Stimulated activated CD4-positive, alpha-beta T cell treated with anti-CD3 and anti-CD28 coated beads, Interleukin-4, amount 100 ng/mL, for 48 hours (primary cell): ENCODE measurements around the gene PSD4.

Source experiments
- DNase-seq, 2 donors: peaks; one replicate each; pipeline ENCODE4 v3.0.0-alpha.2; 2020; ENCODE audit warnings: low read depth in 2 of 2

PSD4 gene

DNA sequence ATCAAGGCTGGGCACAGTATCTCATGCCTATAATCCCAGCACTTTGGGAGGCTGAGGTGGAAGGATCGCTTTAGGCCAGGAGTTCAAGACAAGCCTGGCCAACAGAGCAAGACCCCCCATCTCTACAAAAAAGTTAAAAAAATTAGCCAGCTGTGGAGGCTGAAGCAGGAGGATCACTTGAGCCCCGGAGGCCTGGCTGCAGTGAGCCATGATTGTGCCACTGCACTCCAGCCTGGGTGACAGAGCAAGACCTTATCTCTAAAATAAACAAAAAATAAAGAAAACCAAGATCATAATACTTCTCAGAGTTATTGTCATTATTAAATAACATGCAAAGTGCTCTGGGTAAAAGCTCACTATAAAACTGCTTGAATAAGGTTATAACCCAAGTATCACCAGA, 31.5 kb upstream of the PSD4 start:
- no peak for DNase-seq

DNA sequence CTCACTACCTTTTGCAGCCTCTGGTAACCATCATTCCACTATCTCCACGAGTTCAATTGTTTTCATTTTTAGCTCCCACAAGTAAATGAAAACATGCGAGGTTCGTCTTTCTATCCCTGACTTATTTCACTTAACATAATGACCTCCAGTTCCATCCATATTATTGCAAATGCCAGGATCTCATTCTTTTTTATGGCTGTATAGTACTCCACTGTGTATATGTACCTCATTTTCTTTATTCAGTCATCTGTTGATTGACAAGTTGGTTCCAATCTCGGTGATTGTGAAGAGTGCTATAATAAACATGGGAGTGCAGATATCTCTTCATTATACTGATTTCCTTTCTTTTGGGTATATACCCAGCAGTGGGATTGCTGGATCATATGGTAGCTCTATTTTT, 29.5 kb upstream of the PSD4 start:
- no peak for DNase-seq

DNA sequence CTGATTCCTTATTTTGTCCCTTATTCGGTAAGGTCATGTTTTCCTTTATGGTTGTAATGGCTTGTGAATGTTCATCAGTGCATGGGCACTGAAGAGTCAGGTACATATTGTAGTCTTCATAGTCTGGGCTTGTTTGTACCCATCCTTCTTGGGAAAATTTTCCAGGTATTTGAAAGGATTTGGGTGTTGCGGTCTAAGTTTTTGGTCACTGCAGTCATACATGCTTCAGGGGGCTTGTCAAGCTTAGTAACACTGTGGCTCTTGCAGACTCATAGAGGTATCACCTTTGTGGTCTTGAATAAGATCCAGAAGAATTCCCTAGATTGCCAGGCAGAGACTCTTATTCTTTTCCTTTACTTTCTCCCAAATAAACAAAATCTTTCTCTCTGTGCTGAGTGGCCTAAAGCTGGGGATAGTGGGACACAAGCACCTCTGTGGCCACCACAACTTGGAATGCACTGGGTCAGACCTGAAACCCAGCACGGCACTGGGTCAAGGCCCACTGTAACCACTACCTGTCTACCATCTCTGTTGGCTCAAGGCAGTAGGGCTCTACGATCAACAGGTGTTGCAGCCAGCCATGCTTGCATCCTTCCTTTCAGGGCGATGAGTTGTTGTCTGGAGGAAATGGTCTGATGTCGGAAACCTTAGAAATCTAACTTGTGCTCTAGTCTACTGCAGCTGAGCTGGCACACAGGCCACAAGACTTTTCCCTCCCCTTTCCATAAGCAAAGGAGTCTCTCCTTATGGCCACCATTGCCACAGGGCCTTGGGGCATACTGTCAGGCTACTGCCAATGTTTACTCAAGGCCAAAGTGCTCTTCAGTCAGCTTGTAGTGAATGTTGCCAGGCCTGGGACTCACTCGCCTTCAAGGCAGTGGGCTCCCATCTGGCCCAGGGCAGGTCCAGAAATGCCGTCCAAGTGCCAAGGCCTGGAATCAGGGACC, 24.9 kb upstream of the PSD4 start:
- no peak for DNase-seq

DNA sequence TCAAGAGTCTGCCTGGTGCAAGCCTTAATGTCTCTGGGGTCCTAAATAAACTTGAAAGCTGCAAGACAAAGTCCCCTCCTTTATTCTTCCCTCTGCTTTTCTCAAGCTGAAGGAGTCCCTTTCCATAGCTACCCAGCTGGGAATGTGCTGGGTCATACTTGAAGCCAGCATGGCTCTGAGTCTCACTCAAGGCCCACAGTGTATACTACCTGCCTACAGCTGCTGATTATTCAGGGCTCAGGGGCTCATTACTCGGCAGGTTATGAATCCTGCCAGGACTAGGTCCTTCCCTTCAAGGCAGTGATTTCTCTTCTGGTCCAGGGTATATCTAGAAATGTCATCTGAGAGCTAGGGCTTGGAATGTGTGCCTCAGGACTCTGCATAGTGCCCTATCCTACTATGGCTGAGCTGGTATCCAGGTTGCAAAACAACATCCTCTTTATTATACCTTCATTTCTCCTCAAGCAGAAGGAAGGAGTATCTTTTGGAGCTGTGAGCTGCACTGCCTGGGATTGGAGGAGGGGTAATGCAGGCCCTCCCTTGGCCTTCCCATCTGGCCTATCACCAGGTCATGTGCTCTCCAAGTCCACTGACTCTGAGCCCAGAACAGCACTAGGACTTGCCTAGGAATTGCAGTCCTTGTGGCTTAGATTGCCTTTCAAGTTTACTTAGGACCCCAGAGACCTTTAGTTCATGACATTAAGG, 24.1 kb upstream of the PSD4 start:
- no peak for DNase-seq

DNA sequence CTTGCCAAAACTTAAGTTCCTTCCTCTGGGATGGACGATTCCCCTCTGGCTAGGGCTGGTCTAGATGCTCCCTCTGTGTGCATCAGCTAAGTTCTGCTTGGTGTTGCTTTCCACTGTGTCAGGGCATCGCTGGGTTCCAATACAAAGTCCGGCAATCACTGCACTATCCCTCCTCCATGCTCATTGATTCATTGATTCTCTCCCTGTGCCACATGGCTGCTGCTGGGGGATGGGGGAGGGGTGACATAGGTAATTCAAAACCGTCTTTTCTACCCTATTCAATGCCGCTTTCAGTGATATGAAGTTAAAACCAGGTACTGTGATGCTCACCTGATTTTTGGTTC, 23.5 kb upstream of the PSD4 start:
- DNase-seq, result no peak

DNA sequence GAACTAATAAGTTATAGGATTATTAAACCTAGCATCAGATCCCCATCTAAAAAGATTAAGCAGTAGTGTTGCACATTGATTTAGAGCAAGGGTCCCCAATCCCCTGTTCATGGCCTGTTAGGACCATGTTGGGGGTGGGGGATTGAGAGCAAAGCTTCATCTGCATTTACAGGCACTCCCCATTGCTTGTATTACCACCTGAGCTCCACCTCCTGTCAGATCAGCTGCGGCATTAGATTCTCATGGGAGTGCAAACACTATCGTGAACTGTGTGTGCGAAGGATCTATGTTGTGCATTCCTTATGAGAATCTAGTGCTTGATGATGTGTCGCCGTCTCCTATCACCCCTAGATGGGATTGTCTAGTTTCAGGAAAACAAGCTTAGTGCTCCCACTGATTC, 18.4 kb upstream of the PSD4 start:
- no peak for DNase-seq

DNA sequence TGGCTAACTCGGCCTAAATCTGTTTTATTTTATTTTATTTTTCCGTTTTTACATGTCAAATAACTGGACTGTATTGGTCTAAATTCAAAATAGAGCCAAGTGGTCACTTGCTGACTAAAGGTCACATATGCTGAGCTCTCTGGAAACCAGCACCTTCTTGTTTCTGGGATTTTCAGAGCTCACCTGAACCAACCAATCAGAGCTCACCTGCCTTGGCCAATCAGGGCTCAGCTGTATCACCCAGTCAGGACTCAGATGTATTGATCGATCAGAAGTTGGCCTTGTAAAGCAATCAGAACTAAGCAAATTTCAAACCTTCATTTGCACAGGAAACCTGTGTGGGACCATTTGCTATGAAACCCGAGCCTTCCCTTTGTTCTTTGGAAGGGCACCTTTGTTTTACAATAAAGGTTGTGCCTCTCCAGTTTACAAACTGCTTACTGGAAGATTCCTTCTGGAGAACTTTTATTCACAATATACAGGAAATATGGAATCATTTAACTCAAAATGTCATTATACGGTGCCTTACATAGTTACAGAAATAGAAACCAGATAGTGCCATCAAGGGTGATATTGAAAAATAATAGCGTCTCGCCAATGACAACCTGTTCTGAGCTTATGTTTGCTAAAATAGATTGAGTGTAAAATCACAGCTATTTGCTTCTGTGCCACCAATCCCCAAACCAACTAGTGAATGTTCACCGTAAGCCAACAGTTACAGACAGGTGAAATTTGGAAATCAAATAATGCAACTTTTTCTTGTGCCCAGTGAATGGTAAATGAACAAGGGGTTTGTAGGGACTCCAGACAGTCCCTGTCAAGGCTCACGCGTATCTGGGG, 17.3 kb upstream of the PSD4 start:
- DNase-seq, result no peak

DNA sequence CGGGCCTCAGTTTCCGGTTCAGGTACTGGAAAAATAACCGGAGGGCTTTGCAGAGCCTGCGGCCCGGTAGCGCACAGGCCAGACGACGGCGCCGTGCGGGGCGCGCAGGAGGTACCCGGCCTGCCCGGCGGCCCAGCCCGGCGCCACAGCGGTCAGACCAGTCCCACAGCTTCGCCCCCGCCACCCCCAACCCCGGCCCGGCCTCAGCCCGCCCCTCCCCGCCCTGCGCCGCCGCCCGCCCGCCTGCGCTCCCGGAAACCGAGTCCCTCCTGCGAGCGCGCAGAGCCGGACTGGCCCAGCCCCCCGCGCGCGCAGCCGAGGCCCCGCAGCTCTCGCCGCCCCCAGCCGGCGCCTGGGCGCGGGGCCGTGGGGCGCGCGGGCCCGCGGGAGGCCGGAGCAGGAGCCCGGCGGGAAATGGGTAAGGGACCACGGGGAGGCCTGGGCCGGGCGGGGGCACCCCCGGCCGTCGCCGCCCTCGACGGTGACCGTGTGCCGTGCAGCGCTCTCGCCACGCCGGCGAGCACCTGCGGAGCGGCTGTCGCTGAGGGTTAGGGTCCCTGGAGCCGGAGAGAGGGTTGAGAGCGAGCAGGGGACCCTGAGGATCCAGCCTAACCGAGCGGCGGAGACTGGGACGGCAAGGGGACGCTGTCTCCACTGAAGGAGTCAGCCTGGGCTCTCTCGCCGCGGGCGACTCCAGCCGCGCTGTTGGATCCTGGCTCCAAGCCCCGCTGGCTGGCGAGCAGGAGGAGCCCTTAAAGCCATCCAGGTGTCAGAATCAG, 16.5 kb upstream of the PSD4 start:
- DNase-seq, result no peak

DNA sequence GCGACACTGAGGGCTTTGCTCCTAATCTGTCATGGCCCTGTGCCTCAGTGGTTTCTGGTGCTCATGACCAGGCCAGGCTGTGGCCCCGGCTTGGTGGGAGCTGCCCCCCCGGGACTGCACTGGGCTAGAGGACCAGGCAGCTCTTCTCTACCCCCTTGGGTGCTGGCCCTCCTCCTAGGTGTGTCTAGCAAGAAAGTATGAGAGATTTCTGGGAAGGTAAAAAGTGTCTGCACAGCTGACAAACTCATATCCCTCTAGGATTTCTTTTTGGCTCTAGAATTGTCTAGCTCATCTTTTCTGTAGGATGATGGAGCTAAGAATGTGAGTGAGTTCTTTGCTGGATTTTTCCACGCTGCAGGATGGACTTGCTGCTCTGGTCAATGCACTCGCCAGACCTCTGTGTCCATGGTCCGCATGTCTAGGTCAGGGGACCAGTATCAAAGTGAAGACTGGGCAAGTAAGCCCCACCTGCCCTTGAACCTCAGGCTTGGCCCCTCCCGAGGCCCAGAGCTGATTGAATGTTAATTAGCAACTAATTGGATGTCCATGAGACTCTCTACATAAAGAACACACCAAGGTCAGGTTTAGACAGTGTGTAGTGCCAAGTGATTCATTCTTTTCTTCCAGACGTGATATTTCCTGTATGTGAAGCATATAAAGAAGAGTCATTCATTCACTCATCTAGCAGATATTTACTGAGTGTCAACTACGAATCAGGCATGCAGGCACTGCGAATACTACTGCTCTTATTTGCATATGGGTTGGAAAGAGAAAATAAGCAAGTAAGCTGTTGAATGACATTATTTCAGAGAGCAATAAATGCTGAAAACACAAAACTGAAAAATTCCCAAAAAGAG, 15.6 kb upstream of the PSD4 start:
- no peak for DNase-seq

DNA sequence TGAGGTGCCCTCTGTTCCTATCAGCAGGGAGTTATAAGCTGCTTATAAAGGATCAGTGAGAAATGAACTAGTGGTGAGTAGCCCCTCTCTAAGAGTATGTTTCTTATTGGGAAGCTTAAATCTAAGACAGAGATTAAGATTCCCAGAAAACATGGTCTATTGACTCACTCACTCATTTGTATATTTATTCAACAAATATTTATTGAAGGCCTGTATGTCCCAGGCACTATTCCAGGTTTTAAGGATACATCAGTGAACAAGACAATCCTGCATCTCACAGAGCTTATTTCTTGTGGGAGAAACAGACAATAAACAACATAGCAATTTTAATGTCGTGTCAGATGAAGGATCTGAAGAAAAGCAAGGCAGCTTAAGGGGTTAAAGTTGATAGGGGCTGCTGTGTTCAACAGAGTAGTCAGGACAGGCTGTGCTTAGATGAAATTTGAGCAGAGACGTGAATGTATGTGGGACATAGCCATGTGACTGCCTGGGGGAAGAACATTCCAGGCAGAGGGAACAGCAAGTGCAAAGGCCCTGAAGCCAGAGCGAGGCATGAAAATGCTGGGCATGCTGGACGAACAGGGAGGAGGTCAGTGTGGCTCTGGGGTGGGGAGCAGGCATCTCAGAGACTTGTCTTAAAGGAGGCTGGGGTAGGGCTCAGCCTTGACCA, 14.8 kb upstream of the PSD4 start:
- DNase-seq, result no peak

DNA sequence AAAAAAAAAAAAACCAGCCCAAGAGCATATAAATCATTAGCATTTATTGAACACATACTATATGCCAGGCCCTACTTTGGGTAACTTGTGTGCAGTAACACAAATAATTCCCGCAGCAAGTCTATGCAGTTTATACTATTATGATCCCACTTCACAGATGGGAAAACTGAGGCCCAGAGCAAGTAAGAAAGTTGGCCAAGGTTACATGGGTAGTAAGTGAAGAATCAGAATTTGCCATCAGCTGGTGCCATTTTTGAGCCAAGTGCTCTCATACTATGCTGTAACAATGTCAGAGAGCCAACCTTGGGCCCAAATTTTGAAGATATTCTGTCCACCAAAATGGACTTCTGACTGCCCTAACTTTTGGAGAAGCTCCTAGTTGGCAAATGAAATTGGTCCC, 13.5 kb upstream of the PSD4 start:
- no peak for DNase-seq

DNA sequence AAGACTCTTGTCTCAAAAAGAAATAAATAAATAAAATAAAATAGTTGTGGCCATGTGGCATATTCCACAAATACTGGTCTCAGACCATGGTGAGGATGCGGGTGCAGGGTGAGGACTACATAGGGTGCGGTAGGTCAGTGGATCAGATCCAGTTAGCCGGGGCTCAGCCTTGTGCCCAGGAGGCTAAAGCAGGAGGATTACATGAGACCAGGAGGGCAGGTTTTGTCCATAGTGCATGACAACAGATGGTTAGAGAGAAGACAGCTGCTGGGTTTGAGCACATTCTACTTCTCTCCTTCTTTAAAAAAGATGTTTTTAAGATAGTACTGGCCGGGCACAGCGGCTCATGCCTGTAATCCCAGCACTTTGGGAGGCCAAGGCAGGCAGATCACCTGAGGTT, 12.8 kb upstream of the PSD4 start:
- DNase-seq, result no peak

DNA sequence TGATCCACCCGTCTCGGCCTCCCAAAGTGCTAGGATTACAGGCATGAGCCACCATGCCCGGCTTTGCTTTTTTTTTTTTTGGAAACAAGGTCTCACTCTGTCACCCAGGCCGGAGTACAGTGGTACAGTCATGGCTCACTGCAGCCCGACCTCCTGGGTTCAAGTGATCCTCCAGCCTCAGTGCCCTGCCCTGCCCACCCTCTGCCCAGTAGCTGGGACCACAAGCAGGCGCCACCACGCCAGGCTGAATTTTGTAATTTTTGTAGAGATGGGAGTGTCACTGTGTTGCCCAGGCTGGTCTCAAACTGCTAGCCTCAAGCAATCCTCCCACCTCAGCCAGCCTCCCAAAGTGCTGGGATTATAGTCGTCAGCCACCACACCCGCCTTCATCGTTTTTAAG, 11.6 kb upstream of the PSD4 start:
- DNase-seq, result no peak

DNA sequence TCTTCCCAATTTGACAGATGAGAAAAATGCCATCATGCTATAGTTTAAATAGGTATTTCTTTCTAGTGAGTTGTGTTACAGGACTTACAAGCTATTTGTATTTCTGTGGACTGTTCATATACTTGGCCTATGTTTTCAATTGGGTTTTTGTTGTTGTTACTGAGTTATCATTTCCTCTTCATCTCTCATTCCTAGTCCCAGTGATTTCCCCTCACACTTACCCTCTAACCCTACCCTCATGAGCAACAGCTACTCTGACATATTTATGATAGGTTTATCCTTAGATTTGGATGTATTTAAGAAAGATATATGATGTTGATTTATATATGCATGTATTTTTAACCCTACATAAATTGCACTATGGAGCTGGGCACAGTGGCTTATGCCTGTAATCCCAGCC, 10.9 kb upstream of the PSD4 start:
- no peak for DNase-seq

DNA sequence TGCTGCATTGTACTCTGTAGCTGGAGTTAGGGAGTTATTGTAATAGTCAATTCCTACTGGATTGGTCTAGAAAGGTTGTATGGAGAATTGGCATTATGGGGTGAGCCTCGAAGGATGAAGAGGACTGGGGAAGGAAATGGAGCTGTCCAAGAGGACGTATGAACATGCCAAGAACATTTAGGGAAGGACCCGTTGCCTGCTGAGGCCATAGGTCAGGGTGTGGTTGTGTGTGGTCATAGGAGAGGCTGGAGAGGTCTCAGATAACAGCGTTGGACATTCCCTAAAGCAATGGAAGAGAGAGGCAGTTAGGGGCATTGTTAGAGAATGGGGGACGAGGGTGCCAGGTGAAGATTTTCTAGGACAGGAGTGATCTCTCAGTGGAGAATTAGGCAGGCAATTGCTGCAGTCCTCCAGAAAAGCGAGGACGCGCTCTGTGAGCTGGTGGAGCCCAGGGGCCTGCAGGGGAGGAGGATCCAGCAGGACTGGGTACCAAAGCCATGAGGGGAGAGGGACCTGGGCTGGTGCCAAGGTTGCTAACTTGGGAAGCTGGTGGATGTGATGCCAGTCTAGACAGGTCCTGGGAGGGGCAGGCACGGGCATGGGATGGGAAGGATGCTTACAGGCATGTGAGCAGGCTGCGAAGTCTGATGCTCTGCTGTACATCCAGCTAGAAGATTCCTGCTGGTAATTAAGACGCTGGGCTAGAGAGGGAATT, 9.4 kb upstream of the PSD4 start:
- DNase-seq, result no peak

DNA sequence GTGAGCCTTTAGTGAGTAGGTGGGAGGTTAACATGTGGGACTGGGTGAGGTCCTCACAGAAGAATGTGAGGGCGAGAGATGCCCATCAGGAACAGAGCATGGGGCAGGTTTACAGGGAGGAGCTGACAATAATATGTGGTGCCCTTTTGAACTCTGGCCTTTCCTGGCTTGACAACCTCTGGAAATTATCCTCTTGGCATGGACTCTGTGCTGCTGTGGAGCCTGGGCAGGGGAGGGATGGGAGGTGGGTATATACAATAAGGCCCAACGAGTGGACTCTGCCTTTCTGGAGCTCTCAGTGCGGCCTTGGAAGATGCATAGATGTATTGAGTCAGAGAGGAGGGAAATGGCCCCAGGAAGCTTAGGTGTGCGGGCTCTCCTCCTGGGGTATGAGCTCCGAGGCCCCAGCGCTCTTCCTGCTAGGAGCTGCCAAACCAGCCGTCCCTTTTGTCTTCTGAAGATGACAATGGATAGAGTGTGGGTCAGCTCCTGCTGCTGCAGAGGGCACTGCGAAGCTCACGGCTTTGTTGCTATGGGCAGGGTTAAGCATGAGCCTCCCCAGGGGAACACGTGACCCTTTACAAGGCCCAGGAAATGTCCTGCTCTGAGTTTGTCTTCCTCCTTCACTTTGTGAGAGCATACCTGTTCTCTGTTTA, 8.7 kb upstream of the PSD4 start:
- DNase-seq, result no peak

DNA sequence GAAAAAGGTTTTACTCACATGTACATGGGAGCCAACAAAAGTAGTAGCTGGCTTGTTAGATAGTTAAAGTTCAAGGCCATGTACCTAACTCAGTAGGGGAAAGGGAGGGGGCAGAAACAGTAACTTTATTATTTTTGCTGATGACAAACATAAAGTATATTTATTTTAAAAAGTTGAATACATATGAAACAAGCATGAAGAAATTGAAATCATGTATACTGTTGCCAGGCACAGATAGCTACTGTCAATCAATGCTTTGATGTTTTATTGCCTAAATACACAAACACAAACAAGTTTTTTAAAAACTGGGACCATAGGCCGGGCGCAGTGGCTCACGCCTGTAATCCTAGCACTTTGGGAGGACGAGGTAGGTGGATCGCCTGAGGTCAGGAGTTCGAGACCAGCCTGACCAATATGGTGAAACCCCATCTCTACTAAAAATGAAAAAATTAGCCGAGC, 7.6 kb upstream of the PSD4 start:
- DNase-seq, result no peak

DNA sequence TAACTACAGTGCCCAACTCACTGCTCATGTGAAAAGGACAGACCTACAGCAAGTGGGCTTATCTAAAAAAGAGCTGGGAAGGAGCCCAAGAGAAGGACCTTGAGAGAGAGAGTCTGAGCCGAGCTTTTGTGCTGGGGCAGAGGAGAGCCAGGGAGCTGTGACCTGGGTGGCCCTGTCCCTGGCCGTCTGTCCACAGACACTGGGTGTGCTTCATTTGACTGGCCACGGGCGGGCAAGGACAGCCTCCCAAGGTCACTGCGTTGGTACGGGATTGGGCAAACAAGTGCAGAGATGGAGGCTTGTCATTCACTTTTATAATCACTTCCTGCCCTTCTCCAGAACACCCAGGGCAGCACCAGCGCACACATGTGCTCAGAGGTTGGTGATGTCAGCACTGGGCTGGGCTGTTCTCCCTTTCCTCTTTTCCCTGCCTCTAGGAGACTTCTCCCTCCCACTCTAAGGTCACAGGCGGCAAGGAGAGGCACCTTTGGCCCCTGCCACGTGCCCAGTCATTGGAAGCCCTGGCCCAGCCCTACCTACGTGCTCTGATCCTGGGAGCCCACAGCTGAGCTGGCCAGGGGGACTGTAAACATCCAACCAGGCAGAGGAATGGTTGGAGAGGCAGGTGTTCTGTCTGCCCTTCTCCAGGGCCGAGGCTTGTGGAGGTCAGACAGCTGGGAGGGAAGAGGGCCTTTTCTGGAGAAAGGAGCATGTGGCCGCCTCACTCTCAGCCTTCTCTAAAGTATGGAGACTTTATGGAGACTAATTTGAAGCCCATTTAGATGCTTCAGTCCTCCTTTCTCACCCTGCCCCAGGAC, 6.4 kb upstream of the PSD4 start:
- DNase-seq, result no peak
